ENCODE data around the gene SERPINB7. TPM values are rescaled to one million over a fixed set of nuclear protein-coding genes. Genes with fewer than 3 reads are reported as not detected.

SERPINB7 gene
- total RNA-seq, 1 experiment from 2014 or later, result not detected

GRCh38 chr18:63784787-63785452 lies 9.7 kb downstream of the SERPINB7 start:
- Histone ChIP-seq H2BK5ac (ENCODE audit: insufficient read length, low read length) (no peak overlapping the region), H3K23me2 (ENCODE audit: insufficient read length, low read depth, low read length, poor library complexity, severe bottlenecking) (no peaks in the 10 kb centered on the region), H4K8ac (replicated peaks; ENCODE audit: insufficient read length, low read depth, low read length) (no peak overlapping the region), H3K79me1 (ENCODE audit: insufficient read depth, low read depth, low read length, poor library complexity, severe bottlenecking) (no peaks in the 10 kb centered on the region), H2BK12ac (ENCODE audit: insufficient read length, low read depth, low read length) (no peak overlapping the region), H2BK120ac (ENCODE audit: low read depth, low read length, poor library complexity, severe bottlenecking) (no peak overlapping the region), H3K14ac (ENCODE audit: insufficient read depth, low read length) (no peak overlapping the region), H2BK20ac (ENCODE audit: low read depth, low read length, poor library complexity, severe bottlenecking) (no peak overlapping the region), H3K79me2 (ENCODE audit: insufficient read depth, low read length) (no peaks in the 10 kb centered on the region), H3T11ph (ENCODE audit: low read length) (no peak overlapping the region), H2AK5ac (ENCODE audit: insufficient read length, low read length) (no peak overlapping the region), H3K9ac (ENCODE audit: extremely low read depth, insufficient read length, low read length) (no peak overlapping the region), H2BK15ac (ENCODE audit: low read depth, low read length) (no peak overlapping the region), H3K23ac (ENCODE audit: insufficient read length, low read depth, low read length) (no peak overlapping the region), H3K27ac (ENCODE audit: insufficient read length, low read depth, low read length) (no peak overlapping the region), H4K20me1 (ENCODE audit: control insufficient read depth, insufficient read depth, insufficient read length) (no peaks in the 10 kb centered on the region), H3K4me2 (ENCODE audit: insufficient read depth, insufficient read length, low read length) (no peak overlapping the region), H2AFZ (ENCODE audit: low read length) (no peak overlapping the region), H3K4me1 (ENCODE audit: insufficient read depth, low read length) (no peaks in the 10 kb centered on the region), H3K18ac (ENCODE audit: insufficient read length, low read depth, low read length) (no peak overlapping the region), H4K91ac (ENCODE audit: insufficient read length, low read depth, low read length) (no peak overlapping the region), H3K4ac (ENCODE audit: low read depth, low read length) (no peak overlapping the region), H3K9me3 (ENCODE audit: control insufficient read depth, low read depth, low read length) (no peaks in the 10 kb centered on the region), H3K27me3 (ENCODE audit: insufficient read depth, low read length) (no peaks in the 10 kb centered on the region), H4K5ac (ENCODE audit: insufficient read length, low read depth, low read length) (no peak overlapping the region), H3K56ac (ENCODE audit: insufficient read length, low read depth, low read length) (no peak overlapping the region)
- Mint-ChIP-seq H3K9me3 (no peaks in the 10 kb centered on the region), H3K4me1 (no peaks in the 10 kb centered on the region), H3K27ac (no peak overlapping the region), H3K4me3 (no peak overlapping the region), H3K36me3 (ENCODE audit: insufficient read depth in 1 of 3, low read depth in 3 of 3) (no peaks in the 10 kb centered on the region), H3K27me3 (ENCODE audit: low read depth) (no peaks in the 10 kb centered on the region)
- TF ChIP-seq CTCF (conservative IDR thresholded peaks at IDR 0.05), result no peak
- no peak for DNase-seq
- no CpG with 5 or more reads among the region's 4 CpGs for WGBS (ENCODE audit: extremely low coverage, insufficient read length, low lambda C conversion rate)

Measured in H9 (cell line).